Measurements from ENCODE around the gene C22orf39.

Gene C22orf39

DNA sequence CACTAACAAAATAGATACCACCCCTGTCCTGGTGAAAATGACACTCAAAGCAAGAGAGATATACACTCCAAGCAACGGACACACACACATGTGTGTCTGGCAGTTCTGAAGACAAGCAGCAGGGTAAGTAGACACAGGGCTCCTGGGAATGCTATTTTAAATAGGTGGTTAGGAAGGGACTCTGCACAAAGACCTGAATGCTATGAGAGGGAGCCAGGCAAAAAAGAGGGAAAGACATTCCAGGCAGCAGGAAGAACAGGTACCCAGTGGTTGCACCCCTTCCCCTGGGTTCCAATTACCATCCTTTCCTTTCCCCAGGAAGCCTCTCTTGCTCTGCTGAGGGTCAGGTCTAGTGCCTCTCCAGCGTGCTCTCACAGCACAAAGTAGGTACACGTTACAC lies 28.5 kb upstream of the C22orf39 start:
- DNase-seq, result no peak

DNA sequence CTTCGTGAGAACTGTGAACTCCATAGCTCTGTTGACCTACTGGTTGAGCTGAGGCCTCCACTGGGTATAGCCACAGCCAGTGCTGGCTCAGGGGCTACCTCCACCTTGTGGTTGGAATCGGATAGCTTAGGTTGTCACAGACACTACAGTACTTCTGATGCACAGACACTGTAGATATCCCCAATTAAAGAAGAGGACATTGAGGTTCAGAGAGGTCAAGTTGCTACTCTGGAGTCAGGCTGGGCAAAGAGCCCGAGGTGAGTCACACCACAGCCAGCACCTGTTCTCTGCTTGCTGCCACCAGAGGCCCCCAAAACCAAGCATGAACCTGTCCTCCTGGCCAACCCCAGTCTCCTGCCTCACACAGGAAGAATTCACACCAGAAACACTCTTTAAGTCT lies 26.1 kb upstream of the C22orf39 start:
- no peak for DNase-seq

DNA sequence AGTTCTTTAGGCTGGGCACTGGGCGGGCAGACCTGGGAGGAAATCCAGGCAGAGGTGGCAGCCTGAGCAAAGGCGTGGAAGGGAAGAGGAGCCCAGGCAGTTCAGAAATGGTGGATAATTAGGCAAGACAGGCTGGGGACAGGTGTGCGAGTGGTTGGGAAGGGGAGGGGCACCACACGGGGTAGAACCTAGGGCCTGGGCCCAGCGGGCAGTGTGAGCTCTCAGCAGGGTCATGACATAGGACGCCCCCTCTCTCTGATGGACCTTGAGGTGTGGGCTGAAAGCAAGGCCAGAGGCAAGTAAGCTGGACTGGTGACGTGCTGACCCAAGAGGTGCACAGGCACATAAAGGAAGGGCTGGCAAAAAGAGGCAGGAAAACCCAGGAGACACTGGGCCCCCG lies 24.7 kb upstream of the C22orf39 start:
- no peak for DNase-seq

DNA sequence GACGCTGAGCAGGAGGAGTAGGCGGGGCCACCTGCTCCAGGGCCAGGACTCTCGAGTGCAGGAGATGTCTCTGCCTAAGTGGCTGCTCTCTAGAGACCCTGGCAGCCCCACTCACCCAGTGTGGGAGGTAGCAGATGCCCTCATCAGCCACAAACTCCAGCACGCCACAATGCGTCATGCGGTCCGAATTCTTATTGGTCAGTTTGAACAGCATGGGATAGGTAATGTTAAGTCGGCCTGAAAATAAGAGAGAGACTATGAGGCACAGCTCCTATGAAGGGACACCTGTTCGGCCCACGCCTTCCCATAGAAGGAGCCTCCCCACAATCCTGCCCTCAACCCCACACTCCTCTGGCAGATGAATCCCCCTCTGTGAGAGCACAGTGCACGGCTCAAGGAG lies 24.1 kb upstream of the C22orf39 start:
- DNase-seq, result no peak

DNA sequence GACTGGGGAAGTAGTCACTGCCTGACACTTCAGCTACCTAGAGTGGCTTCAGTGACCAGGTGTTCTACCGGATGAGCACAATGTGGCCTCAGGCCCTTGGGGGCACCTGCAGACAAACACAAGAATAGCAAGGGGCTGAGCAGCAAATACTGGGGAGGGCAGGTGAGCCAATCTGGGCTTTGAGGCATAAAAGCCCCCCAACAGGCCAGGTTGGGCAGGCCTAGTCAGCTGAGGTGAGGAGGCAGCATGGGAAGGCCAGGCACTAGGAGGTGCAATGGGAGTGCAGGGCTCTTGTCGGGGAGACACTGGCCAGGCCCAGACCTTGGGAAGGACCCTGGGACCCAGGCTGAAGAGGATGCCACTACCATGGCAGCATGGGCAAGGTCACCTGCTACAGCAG lies 22.5 kb upstream of the C22orf39 start:
- no peak for DNase-seq

DNA sequence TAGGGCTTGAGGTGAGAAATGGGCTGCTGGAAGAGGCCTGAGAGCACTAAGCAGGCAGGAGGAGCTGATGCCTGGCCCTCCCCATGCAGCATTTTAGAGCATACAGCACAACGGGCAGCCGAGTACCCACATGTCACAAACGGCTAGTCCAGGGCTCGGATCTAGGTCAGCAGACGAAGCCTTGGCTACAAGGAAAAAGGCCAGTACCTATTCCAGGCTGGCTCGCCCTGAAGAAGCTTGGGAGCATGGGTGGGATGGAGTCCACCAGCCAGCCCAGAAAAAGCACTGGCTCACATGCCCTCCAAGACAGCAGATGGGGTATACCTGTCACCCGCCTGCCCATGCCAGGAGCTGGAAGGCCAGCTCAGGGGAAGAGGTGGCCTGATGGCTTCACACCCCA lies 21.9 kb upstream of the C22orf39 start:
- no peak for DNase-seq

DNA sequence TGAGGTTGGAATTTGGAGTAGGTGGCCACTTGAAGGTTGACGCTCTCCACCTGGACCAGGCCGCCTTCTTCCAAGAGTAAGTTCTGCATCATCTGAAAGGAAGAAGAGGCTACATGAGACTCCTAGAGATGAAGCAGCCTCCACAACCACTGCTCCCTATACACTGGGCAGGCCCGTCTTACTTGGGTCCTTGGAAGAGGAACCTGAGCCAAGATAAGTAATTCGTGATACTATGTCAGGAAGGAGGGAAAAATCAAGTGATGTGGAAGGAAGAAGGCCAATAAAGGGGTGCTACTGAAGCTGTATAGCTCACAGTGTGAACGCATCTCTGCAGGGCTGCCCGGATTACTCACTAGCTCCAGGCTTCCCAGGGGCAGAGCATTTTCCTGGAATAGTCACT lies 20.4 kb upstream of the C22orf39 start:
- DNase-seq, result no peak

DNA sequence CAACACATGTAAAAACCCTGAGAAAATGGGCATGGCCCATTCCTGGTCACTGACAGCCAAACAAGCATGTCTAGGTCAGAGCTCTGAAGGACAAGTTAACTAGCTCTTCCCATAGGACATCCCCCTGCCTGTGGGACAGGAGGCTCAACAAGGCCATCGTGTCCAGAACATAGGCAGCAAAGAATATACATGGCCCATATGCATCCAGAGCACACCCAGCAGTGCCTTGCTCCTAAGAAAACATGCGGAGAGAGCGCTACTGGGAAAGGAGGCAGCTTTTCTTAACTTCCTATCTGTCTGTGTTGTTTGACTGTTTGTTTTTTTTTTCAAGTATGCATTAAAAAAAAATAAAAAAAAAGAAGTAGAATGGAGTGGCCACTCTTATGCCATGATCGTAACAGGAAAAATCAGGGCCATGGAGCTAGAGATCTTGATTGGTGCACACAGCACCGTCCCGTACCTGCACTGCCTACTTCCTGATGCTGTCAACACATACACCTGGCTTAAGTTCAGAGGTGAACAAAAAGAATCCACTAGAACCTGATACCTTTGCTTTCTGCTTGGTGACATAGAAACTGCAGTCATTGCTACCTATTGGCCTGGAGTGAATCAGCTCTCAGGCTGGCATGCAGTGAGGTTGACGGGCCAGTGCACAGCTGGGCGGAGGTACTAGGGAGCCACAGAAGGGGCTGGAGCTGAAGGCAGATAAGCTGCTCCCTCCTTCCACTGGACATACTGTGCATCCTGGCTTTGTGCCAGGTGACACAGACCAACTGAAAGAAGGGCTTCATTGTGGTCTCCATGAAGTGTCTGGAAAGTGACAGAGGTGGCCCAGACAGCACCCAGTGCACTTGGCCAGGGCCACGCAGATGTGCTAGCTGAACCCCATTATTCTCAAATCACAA lies 19.6 kb upstream of the C22orf39 start:
- DNase-seq, result no peak

DNA sequence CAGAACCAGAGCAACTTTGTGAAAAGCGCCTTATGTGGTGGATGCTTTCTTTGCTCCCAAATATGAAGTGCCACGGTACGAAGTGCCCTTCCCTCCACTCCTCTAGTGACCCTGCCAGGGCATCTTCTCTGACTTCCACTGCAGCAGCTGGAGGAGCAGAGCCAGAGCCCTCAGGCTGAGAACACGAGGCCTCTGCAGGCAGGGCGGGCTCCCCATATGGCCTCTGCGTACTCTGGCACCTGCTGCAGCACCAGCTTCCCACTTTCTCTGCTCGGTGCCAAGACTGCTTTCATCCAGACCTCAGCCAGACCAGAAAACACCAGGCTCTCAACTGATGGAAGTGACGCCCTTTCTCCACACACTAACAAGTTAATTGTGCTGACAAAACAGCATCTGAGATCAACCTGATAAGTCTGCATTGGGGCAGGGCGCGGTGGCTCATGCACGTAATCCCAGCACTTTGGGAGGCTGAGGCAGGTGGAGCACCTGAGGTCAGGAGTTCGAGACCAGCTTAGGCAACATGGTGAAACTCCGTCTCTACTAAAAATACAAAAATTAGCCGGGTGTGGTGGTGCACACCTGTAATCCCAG lies 18.7 kb upstream of the C22orf39 start:
- DNase-seq, result no peak

DNA sequence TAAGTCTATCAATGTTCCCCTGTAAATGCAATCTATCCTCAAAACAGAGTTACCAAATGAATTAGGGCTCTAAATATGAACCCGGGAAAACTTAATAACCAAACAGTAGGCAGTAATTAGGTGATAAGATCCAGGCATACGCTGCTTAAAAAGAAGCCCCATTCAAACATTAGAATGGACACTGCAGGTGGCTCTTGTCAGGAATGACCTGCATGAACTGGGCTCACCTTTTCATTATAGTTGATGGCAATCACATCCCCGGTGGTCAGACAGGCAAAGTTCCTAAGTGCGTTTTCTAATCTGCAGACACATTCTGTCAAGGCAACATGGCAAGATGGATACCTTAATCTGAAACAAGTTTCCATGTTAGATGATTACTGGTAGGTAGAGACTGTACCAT lies 17.5 kb upstream of the C22orf39 start:
- no peak for DNase-seq

DNA sequence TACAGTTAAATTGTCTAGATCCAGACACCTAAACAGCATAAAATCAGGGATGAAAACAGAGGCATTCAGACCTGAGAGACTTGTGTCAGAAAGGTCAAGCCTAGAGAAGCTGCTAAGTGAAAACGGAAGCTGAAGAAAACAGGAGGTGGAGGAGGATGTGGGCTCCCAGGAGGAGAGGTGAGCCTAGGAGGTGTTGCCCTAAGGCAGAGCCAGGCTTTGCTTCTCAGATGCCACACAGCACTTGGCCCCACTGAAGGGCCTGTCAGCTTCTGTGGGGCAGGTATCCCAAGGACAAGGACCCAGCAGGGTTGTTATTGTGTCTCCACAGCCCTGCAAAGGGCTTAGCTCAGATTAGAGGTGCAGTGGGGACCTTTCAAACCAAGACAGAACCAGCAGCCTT lies 17.0 kb upstream of the C22orf39 start:
- DNase-seq, result no peak

DNA sequence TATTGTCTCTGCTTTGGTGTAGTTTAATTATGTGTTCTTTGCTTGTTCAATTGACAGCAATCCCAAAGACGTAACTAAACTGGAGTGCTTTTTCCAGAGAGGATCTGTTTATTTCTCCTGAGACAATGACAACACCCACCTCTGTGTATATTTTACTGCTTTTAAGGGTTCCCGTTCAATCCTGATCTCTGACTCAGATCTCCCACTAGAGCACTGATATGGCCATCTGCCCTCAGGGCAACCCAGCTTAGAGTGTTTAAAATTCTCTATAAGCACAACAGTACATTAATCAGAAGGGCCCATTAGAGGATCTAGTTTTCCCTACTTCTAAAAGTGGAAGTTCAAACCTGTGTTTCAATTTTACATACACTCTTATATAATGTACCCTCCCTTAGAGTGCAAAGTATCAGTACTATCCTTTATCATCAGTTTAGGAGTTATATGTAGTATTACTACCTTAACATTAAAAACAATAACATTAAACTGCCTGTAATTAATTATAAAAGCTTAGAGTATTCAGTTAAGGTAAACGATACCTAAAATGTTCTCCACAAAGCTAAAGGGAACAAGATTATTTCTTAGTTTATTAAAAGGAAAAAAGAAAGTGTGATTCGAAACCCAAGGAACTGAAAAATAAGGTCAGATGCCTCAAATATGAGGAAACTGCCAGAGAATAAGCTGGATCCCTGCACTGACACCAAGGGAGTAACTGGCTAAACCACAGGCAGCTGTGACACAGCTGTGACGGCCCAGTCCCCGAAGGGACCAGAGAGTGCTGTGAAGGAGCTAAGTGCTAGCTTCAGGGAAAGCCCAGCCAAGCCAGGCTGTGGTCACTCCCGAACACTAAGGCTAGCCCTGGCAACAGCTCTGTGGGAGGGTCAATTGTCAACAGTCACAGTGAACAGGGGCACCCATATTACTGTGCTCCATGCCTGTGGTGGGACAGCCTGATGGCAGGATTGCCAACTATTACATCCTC lies 16.3 kb upstream of the C22orf39 start:
- no peak for DNase-seq

DNA sequence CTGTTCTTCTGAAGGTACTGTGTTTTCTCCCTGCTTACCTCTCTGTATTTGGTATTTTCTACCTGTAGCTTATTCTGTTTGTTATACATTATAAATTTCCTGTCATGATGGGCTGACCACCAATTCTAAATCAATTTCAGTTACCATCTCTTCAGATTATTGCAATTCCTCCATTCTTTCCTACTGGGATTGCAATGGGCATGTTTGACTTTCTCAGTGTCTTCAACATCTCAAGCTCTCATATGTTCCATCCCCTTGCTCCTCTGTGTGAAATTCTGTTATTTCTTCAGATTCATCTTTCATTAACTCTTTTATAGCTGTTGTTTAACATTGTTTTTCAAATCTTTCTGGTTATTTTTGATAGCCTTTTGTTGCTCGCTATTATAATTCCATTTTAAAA lies 15.5 kb upstream of the C22orf39 start:
- no peak for DNase-seq

DNA sequence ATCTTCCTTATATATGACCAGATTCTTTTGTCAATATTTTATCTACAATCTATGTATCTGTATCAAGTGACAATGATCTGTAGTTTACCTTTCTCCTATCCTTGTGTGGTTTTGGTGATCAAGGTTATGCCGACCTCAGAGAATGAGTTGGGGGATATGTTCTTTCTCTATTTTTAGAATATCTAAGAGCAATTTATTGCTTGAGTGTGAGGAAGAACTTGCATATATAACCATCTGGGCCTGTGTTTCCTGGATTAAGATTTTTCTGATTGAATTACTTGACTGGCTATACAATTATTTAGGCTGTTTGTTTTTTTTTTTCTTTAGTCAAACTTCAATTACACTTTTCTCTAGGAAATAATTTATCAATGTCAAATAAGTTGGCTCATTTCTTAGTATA lies 14.0 kb upstream of the C22orf39 start:
- no peak for DNase-seq

DNA sequence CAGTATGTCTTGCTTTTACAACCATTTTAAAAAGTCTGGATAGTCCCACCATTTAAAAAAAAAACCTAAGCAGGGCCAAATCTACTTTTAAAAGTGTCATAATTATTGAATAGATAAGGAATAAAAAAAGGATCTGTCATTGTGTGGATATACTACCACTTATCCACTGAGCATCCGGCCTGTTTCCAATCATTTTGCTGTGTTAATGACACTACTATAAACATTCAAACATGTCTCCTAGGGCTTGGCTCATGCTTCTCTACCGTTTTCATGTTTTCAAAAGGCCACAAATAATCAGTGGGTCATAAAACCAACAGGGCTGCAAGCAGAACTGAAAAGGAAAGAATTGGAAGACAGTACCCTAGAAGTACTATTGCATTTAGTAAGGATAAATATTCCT lies 12.5 kb upstream of the C22orf39 start:
- no peak for DNase-seq

DNA sequence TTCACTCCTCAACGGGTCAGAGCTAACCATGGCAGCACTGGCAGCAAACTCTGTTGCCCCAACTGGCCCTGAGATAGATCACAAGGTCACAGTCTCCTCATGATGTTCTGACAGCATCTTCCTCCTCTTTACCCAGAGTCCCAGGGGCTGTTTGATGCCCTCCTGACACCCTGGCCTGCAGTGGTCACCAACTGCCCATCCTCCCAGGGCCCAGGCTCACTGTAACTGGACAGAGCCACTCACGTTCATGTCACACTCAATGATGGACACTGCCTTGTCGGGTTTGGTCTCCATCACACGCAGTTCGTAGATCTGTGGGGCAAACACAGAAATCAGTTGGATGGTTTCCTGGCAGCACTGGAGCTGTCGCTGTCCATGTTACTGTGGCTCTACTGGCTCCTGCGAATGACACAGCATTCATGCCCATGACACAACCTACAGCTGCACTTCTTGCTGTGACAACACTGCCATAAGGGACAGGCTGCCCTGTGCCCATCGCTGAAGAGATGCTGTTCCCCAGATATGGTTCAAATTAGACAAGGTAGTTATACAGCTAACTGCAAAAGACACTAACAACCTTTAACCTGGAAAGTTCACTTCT lies 10.4 kb upstream of the C22orf39 start:
- no peak for DNase-seq

DNA sequence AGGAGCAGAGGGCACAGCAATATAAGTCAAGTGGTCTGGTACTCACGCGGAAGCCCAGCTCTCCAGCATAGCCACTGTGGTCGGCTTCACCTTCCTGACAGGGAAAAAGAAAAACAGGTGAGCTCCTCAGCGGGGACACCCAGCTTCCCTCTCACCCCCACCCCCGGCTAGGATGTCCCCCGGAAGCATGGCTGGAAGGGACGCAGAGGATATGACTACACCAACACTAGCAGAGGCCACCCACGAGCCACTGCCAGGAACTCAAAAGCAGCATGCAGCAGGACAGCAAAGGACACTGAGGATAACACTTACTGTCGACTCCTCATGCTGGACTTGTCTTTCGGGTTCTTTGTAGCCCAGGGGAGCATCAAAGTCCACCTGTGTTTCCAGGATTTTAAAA lies 9.0 kb upstream of the C22orf39 start:
- DNase-seq, result no peak

DNA sequence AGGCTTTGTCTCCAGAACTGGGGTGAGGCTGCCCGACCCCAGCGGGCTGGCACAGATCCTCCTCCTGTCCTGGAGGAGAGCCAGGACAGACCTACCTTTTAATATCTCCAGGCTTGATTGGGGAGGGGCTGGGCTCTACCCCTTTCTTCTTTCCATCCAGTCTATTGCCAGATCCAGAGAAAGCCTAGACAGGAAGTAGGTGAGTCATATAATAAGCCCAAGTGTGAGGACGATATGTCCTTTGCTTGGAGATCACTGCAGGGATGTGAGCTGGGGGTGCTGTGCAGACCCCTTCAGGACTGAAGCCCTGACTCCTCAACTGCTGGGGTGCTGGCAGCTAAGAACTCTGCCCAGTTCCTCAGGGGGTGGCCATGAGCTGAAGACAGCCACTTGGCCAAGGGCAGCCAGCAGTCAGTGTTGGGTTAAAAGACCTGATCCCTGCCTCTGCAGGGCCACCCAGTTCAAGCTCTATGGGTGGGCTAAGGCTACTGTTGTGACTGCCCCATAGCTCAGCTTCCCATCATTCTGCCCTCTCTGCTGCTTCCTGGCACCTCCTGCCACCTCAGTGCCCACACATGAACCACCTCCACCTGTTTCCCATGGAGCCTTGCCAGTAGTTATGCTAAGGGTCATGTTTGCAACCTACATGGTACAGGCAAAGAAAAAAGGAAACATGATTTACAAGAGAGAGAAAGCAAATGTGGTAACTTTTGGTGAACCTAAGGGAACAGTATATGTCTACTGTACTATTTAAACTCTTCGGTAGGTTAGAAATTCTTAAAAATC lies 8.3 kb upstream of the C22orf39 start:
- no peak for DNase-seq

DNA sequence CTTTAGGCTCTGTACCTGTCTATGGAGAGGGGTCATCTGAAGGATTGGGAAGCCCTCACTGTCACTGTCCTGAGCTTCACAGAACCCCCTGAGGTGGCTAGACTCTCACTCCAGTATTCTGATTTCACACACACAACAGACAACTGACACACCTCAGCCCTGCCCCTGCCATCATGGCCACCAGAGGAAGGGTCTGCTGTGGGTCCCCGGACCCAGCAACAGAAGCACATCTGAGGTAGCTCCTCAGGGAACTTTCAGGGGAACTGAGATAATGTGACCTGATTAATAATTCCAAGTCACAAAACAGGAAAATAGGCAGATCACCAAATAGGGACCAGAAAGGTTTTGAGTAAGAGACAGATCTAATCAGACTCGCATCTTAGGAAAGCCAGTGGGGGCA lies 7.5 kb upstream of the C22orf39 start:
- no peak for DNase-seq

DNA sequence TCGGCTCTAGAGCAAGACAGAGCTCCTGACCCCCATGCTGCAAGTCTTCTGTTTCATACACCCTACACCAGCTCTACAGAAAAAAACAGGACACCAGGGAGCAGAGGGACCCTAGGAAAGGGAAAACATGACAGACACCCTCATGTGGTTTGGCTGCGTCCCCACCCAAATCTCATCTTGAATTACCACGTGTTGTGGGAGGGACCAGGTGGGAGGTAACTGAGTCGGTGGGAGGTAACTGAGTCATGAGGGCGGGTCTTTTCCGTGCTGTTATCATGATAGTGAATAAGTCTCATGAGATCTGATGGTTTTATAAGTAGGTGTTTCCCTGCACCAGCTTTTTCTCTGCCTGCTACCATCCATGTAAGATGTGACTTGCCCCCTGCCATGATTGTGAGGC lies 6.6 kb upstream of the C22orf39 start:
- no peak for DNase-seq

DNA sequence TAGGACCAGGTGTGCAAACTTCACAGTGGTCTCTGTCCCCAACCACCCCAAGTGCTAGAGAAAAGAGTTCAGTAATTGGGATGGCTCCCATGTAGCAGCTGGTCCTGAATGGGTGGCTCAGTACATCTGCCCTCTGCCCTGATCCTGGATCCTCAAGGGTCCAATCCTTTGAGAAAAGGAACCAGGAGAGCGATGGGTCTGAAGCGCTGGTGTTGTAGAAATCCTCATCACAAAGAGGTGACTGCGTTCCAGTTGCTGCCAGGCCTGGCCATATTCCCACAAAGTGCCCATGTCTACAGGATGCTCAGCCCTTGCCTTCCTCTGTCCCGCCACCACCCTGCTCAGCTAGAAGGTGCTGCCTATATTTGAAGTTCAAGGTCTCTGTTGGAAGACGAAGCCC lies 6.2 kb upstream of the C22orf39 start:
- no peak for DNase-seq

DNA sequence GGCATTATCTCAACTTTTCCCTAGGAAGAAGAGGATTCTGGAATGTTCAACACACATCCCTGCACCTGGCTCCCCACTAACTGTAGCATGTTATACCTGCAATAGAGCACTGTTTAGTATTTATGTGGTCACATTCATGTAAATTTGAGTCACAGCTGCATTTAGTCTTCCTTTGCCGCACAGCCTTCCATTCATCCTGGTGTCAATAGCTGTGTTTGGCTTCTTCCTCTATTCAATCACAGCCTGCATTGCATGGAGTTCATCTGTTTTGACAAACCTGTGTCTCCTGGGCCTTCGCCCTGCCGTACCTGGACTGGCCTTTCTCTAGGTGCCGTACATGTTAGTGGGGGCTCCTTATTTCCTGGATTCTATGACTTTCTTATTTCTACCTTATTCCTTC lies 4.1 kb upstream of the C22orf39 start:
- DNase-seq, result no peak

Measured in NCI-H1105 (cell line).